Ishikawa (cell line): ENCODE results near the gene PTPN11.

Experiments used
- CEBPB ChIP-seq: IDR thresholded peaks from 2 replicates; pipeline ENCODE4 v1.6.1; 2012
- CREB1 ChIP-seq: IDR thresholded peaks from 2 replicates; pipeline ENCODE4 v1.6.1; 2012; ENCODE audit warnings: low read depth
- EGR1 ChIP-seq: IDR thresholded peaks from 2 replicates; pipeline ENCODE4 v1.6.1; 2012
- EP300 ChIP-seq: IDR thresholded peaks from 2 replicates; pipeline ENCODE4 v1.6.1; 2012; ENCODE audit warnings: borderline replicate concordance
- FOXM1 ChIP-seq: IDR thresholded peaks from 2 replicates; pipeline ENCODE4 v1.6.1; 2012; ENCODE audit warnings: low read depth, borderline replicate concordance
- NFIC ChIP-seq: IDR thresholded peaks from 2 replicates; pipeline ENCODE4 v1.6.1; 2012
- RAD21 ChIP-seq: IDR thresholded peaks from 2 replicates; pipeline ENCODE4 v1.6.1; 2012; ENCODE audit warnings: low read depth
- TAF1 ChIP-seq: IDR thresholded peaks from 2 replicates; pipeline ENCODE4 v1.6.1; 2012; ENCODE audit warnings: low read depth, mild to moderate bottlenecking
- TCF12 ChIP-seq: IDR thresholded peaks from 2 replicates; pipeline ENCODE4 v1.6.1; 2012; ENCODE audit warnings: low read depth
- TEAD4 ChIP-seq: IDR thresholded peaks from 2 replicates; pipeline ENCODE4 v1.6.1; 2012
- YY1 ChIP-seq: IDR thresholded peaks from 2 replicates; pipeline ENCODE4 v1.6.1; 2012; ENCODE audit warnings: low read depth
- ZBTB7A ChIP-seq: IDR thresholded peaks from 2 replicates; pipeline ENCODE4 v1.6.1; 2012; ENCODE audit warnings: low read depth
- TF ChIP-seq, protein P1 (sequence below): IDR thresholded peaks from 2 replicates; pipeline ENCODE4 v1.6.1; 2012
- TF ChIP-seq, protein P2 (sequence below): IDR thresholded peaks from 2 replicates; pipeline ENCODE4 v1.6.1; 2012; ENCODE audit warnings: low read depth, mild to moderate bottlenecking
- TF ChIP-seq, protein P3 (sequence below): IDR thresholded peaks from 2 replicates; pipeline ENCODE4 v1.6.1; 2012

Gene PTPN11

DNA sequence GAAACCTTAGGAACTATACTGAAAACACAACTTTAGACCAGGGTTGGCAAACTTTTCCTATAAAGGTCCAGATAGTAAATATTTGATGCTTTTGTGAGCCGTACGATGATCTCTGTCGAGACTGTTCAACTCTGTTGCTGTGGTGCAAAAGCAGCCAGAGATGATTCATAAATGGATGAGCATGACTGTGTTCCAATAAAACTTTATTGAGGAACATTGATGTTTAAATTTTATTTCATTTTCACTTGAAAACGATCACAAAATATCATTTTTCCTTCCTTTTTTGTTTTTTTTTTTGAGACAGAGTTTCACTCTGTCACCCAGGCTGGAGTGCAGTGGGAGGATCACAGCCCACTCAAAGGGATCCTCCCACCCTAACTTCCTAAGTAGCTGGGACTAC lies 105.5 kb downstream of the PTPN11 start:
- TF ChIP-seq, protein P1, sequence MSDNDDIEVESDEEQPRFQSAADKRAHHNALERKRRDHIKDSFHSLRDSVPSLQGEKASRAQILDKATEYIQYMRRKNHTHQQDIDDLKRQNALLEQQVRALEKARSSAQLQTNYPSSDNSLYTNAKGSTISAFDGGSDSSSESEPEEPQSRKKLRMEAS: no peak
- no peak for TF ChIP-seq ZBTB7A
- no peak for TF ChIP-seq NFIC
- TF ChIP-seq YY1: no peak
- TF ChIP-seq FOXM1: no peak
- TF ChIP-seq TAF1: no peak
- TF ChIP-seq, protein P2, sequence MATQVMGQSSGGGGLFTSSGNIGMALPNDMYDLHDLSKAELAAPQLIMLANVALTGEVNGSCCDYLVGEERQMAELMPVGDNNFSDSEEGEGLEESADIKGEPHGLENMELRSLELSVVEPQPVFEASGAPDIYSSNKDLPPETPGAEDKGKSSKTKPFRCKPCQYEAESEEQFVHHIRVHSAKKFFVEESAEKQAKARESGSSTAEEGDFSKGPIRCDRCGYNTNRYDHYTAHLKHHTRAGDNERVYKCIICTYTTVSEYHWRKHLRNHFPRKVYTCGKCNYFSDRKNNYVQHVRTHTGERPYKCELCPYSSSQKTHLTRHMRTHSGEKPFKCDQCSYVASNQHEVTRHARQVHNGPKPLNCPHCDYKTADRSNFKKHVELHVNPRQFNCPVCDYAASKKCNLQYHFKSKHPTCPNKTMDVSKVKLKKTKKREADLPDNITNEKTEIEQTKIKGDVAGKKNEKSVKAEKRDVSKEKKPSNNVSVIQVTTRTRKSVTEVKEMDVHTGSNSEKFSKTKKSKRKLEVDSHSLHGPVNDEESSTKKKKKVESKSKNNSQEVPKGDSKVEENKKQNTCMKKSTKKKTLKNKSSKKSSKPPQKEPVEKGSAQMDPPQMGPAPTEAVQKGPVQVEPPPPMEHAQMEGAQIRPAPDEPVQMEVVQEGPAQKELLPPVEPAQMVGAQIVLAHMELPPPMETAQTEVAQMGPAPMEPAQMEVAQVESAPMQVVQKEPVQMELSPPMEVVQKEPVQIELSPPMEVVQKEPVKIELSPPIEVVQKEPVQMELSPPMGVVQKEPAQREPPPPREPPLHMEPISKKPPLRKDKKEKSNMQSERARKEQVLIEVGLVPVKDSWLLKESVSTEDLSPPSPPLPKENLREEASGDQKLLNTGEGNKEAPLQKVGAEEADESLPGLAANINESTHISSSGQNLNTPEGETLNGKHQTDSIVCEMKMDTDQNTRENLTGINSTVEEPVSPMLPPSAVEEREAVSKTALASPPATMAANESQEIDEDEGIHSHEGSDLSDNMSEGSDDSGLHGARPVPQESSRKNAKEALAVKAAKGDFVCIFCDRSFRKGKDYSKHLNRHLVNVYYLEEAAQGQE: no peak
- no peak for TF ChIP-seq TCF12
- TF ChIP-seq, protein P3, sequence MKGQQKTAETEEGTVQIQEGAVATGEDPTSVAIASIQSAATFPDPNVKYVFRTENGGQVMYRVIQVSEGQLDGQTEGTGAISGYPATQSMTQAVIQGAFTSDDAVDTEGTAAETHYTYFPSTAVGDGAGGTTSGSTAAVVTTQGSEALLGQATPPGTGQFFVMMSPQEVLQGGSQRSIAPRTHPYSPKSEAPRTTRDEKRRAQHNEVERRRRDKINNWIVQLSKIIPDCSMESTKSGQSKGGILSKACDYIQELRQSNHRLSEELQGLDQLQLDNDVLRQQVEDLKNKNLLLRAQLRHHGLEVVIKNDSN: no peak
- TF ChIP-seq RAD21: no peak
- TF ChIP-seq CEBPB: no peak
- TF ChIP-seq CREB1: no peak

DNA sequence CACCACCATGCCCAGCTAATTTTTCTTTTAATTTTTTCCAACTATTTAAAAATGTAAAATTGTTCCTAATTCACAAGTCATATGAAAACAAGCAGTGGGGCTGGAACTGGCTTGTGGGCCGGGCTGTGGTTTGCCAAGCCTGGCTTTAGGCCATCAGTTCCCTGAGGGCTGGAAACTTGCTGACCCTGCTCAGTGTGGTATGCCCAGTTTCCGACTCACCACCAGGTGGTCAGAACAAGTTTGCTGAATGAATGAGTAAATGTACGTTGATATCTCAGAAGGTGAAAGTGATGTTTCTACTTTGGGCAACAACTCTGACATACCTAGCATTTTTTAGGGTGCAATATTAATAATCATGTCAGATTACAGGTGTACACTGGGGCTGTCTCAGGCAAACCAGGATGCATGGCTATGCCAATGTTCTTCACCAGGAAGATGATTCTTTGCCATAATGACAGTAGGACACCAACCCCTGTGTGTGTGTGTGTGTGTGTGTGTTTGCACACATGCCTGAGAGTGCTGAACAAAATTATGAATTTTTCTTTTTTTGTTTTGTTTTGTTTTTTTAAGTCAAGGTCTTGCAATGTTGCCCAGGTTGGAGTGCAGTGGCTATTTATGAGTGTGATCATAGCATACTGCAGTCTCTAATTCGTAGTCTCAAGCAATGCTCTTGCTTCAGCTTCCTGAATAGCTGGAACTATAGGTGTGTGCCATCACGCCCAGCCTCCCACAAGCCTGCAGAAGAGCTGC lies 106.1 kb downstream of the PTPN11 start:
- TF ChIP-seq TEAD4 (no peak), ZBTB7A (no peak), CEBPB (no peak), RAD21 (no peak), TCF12 (no peak), EP300 (no peak)
- TF ChIP-seq, protein P1: no peak

DNA sequence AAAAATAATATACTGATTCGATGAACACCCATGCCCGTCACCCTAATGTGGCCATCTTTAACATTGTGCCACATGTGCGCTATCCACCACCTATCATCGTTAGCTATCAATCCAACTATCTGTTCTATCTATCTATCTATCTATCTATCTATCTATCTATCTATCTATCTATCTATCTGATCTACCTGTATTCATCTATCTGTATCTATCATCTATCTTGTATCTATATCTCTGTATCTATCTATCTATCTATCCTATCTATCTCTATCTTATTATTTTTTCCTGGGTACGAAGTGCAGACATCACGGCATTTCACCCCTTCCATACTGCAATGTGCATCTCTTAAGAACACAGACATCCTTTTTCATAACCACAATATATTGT lies 106.7 kb downstream of the PTPN11 start:
- TF ChIP-seq, protein P3: no peak
- no peak for TF ChIP-seq ZBTB7A
- no peak for TF ChIP-seq TEAD4
- TF ChIP-seq EP300: no peak
- no peak for TF ChIP-seq TAF1
- TF ChIP-seq CREB1: no peak
- no peak for TF ChIP-seq TCF12
- TF ChIP-seq, protein P1: no peak
- TF ChIP-seq RAD21: no peak
- TF ChIP-seq NFIC: no peak
- no peak for TF ChIP-seq FOXM1
- no peak for TF ChIP-seq YY1

DNA sequence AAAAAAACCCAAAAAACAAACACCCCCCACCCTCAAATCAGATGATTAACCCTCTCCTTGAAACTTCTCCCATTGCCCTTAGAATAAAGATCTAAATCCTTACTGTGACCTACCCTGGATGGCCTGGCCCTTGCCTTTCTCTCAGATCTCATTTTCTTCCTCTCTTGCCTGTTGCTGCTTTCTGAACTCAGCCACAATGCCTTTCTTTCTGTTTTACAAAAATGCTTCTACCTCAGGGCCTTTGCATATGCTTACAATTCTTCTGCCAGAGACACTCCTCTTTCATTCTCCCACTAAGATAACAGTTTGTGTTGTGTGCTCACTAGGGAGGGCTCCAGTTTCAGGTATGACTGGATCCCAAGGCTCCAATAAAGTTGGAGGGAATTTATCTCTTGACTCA lies 108.3 kb downstream of the PTPN11 start:
- TF ChIP-seq FOXM1 (no peak), TAF1 (no peak), TEAD4 (no peak), TCF12 (no peak), CREB1 (no peak), EGR1 (no peak), CEBPB (no peak), NFIC (no peak), RAD21 (no peak)
- TF ChIP-seq, protein P1: no peak
- TF ChIP-seq, protein P3: no peak

DNA sequence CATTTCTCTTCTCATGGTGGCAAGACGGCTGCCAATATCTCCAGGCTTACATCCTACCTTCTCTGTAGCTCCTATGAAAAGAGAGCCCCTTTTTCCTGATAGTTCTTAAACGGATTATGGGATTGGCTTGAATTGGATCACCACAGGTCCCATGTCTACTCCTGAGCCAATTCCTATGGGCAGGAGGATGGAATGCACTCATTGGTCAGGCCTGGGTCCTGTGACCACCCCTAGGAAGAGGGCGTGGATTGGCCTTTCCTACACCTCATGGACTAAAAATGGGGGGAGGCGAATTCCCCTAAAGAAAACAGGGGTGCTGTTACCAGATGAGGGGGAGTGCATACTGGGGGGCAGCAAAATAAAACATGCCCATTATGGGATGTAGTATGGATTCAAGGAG lies 108.8 kb downstream of the PTPN11 start:
- TF ChIP-seq TAF1 (no peak), FOXM1 (no peak)

DNA sequence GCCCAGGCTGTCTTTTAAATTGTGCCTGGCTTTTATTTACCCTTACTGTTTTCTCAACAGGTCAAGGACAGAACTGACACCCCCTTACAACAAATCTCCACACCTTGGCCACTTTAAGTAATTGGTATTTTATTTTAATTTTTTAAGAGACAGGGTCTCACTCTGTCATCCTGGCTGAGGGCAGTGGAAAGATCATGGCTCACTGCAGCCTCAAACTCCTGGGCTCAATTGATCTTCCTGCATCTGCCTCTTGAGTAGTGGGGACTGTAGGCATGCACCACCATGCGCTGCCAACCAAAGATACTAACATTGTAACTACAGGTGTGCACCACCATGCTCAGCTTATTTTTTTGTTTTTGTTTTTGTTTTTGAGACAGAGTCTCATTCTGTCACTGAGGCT lies 109.8 kb downstream of the PTPN11 start:
- TF ChIP-seq, protein P2: no peak
- TF ChIP-seq, protein P3: no peak
- TF ChIP-seq TAF1 (no peak), TCF12 (no peak), CREB1 (no peak), CEBPB (no peak), FOXM1 (no peak), RAD21 (no peak), YY1 (no peak), EGR1 (no peak), EP300 (no peak), ZBTB7A (no peak), NFIC (no peak), TEAD4 (no peak)
- TF ChIP-seq, protein P1: no peak
